Neural progenitor cell (in vitro differentiated cells): ENCODE results near the gene MYMX. TPM values are rescaled to one million over a fixed set of nuclear protein-coding genes. Genes with fewer than 3 reads are reported as not detected.

Source experiments
- DNase-seq: peaks from one replicate; pipeline ENCODE4 v3.0.0-alpha.2; 2016; ENCODE audit warnings: low spot score
- H2AFZ ChIP-seq: fragments of 200-600 bp; sonication (generic); replicated peaks from 2 replicates; pipeline ENCODE4 v1.6.1; 2016; ENCODE audit warnings: antibody characterized with exemption
- H3F3A ChIP-seq: fragments of 200-600 bp; sonication (generic); 2 replicates; pipeline ENCODE4 v1.6.1; 2016; ENCODE audit warnings: antibody characterized with exemption, low read depth
- H3K27ac ChIP-seq: fragments of 200-600 bp; sonication (generic); 2 replicates; pipeline ENCODE4 v1.5.1; 2016; ENCODE audit warnings: mild to moderate bottlenecking
- H3K27me3 ChIP-seq: fragments of 200-600 bp; sonication (generic); 2 replicates; pipeline ENCODE4 v1.6.1; 2016; ENCODE audit warnings: mild to moderate bottlenecking, moderate library complexity
- H3K36me3 ChIP-seq: fragments of 200-600 bp; sonication (generic); 2 replicates; pipeline ENCODE4 v1.5.1; 2016
- H3K4me1 ChIP-seq: fragments of 200-600 bp; sonication (generic); 2 replicates; pipeline ENCODE4 v1.6.1; 2016; ENCODE audit warnings: mixed run types
- H3K4me2 ChIP-seq: fragments of 200-600 bp; sonication (generic); 2 replicates; pipeline ENCODE4 v1.6.1; 2016
- H3K4me3 ChIP-seq: fragments of 200-600 bp; sonication (generic); 2 replicates; pipeline ENCODE4 v1.5.1; 2016
- H3K79me2 ChIP-seq: fragments of 200-600 bp; sonication (generic); 2 replicates; pipeline ENCODE4 v1.6.1; 2016; ENCODE audit warnings: low read depth
- H3K9ac ChIP-seq: fragments of 200-600 bp; sonication (generic); 2 replicates; pipeline ENCODE4 v1.6.1; 2016
- H3K9me3 ChIP-seq: fragments of 200-600 bp; sonication (generic); 2 replicates; pipeline ENCODE4 v1.5.1; 2016; ENCODE audit warnings: low read depth
- H4K20me1 ChIP-seq: fragments of 200-600 bp; sonication (generic); 2 replicates; pipeline ENCODE4 v1.6.1; 2016; ENCODE audit warnings: low read depth
- H3K27ac Mint-ChIP-seq: 3 replicates; pipeline ENCODE4 v1.8.0; 2021; ENCODE audit warnings: mixed read lengths
- H3K27me3 Mint-ChIP-seq: 2 replicates; pipeline ENCODE4 v1.8.0; 2022; ENCODE audit warnings: low read depth, mild to moderate bottlenecking, inconsistent platforms, moderate library complexity, mixed read lengths; ENCODE audit not compliant: insufficient read depth
- H3K36me3 Mint-ChIP-seq: 3 replicates; pipeline ENCODE4 v1.8.0; 2021; ENCODE audit warnings: mixed read lengths
- H3K4me1 Mint-ChIP-seq: 3 replicates; pipeline ENCODE4 v1.8.0; 2021; ENCODE audit warnings: mixed read lengths
- H3K4me3 Mint-ChIP-seq: 3 replicates; pipeline ENCODE4 v1.8.0; 2021; ENCODE audit warnings: mild to moderate bottlenecking, moderate library complexity, mixed read lengths
- H3K9me3 Mint-ChIP-seq: 3 replicates; pipeline ENCODE4 v1.8.0; 2020; ENCODE audit warnings: mixed read lengths
- CTCF ChIP-seq: fragments of 200-600 bp; sonication (generic); IDR thresholded peaks from 2 replicates; pipeline ENCODE4 v1.5.1; 2017; ENCODE audit warnings: antibody characterized with exemption, mild to moderate bottlenecking
- EZH2 ChIP-seq: fragments of 200-600 bp; sonication (generic); IDR thresholded peaks from 2 replicates; pipeline ENCODE4 v1.6.1; 2017; ENCODE audit warnings: antibody characterized with exemption, mild to moderate bottlenecking, moderate library complexity
- EZH2phosphoT487 ChIP-seq: fragments of 200-600 bp; sonication (generic); IDR thresholded peaks from 2 replicates; pipeline ENCODE4 v1.6.1; 2017; ENCODE audit warnings: antibody characterized with exemption
- total RNA-seq: library from RNA; depleted of rRNA; stranded (reverse); fragments of >200 nt; gene quantifications from 2 replicates; pipeline ENCODE4 v1.2.3, GENCODE V29; 2015; ENCODE audit warnings: low replicate concordance

MYMX gene
- total RNA-seq, 1 donor from 2014 or later = 0.54 TPM

- no peak overlapping the region for H3K27ac ChIP-seq
- H3K4me3 Mint-ChIP-seq = peak overlapping the region; percentile 73
Measured at GRCh38 chr6:44225579-44226325, 9.0 kb downstream of the MYMX start.

GRCh38 chr6:44226368-44227147 is 9.8 kb downstream of the MYMX start:
- DNase-seq = no peak
- Histone ChIP-seq H3K9ac (no peak overlapping the region), H3K4me2 (peak overlapping the region; percentile 61)

More at GRCh38 chr6:44225579-44226325, 9.0 kb downstream of the MYMX start:
- Mint-ChIP-seq H3K9me3 (no peaks in the 10 kb centered on the region), H3K36me3 (peaks cover 4% of the 10 kb centered on the region), H3K4me1 (peaks cover 51% of the 10 kb centered on the region), H3K27me3 (no peaks in the 10 kb centered on the region), H3K27ac (no peak overlapping the region)
- H3F3A ChIP-seq = peaks cover 35% of the 10 kb centered on the region
- H3K4me2 ChIP-seq = peak overlapping the region; percentile 61
- DNase-seq = no peak
- H3K9me3 ChIP-seq = no peaks in the 10 kb centered on the region
- no peak overlapping the region for H2AFZ ChIP-seq
- peaks cover 31% of the 10 kb centered on the region for H3K79me2 ChIP-seq
- TF ChIP-seq EZH2 (no peak), CTCF (no peak), EZH2phosphoT487 (no peak)
- no peaks in the 10 kb centered on the region for H3K36me3 ChIP-seq
- H3K4me1 ChIP-seq = peaks cover 49% of the 10 kb centered on the region
- H3K27me3 ChIP-seq = no peaks in the 10 kb centered on the region
- no peak overlapping the region for H3K4me3 ChIP-seq
- peaks cover 41% of the 10 kb centered on the region for H4K20me1 ChIP-seq
- H3K9ac ChIP-seq = no peak overlapping the region

GRCh38 chr6:44227148-44227793 is 10.5 kb downstream of the MYMX start:
- no peak for DNase-seq
- no peak overlapping the region for H2AFZ ChIP-seq
- H4K20me1 ChIP-seq = peaks cover 41% of the 10 kb centered on the region
- peaks cover 31% of the 10 kb centered on the region for H3K79me2 ChIP-seq
- peaks cover 7% of the 10 kb centered on the region for H3K36me3 Mint-ChIP-seq
- peak overlapping the region; percentile 34 for H3K27ac Mint-ChIP-seq
- no peak for TF ChIP-seq CTCF
- TF ChIP-seq EZH2phosphoT487 = no peak
- TF ChIP-seq EZH2 = no peak
- peak overlapping the region; percentile 61 for H3K4me2 ChIP-seq
- H3K4me3 Mint-ChIP-seq = no peak overlapping the region
- no peak overlapping the region for H3K4me3 ChIP-seq
- no peaks in the 10 kb centered on the region for H3K9me3 Mint-ChIP-seq
- no peak overlapping the region for H3K9ac ChIP-seq
- peaks cover 43% of the 10 kb centered on the region for H3K4me1 Mint-ChIP-seq
- H3K27me3 ChIP-seq = no peaks in the 10 kb centered on the region
- H3K4me1 ChIP-seq = peaks cover 42% of the 10 kb centered on the region
- no peaks in the 10 kb centered on the region for H3K9me3 ChIP-seq
- no peak overlapping the region for H3K27ac ChIP-seq
- H3K27me3 Mint-ChIP-seq = peaks cover 2% of the 10 kb centered on the region
- H3K36me3 ChIP-seq = no peaks in the 10 kb centered on the region
- H3F3A ChIP-seq = peaks cover 21% of the 10 kb centered on the region

More at GRCh38 chr6:44226368-44227147, 9.8 kb downstream of the MYMX start:
- no peaks in the 10 kb centered on the region for H3K27me3 ChIP-seq
- Mint-ChIP-seq H3K4me3 (peak overlapping the region; percentile 33), H3K4me1 (peaks cover 46% of the 10 kb centered on the region), H3K9me3 (no peaks in the 10 kb centered on the region), H3K27ac (no peak overlapping the region), H3K36me3 (peaks cover 7% of the 10 kb centered on the region), H3K27me3 (peaks cover 2% of the 10 kb centered on the region)
- H3K79me2 ChIP-seq = peaks cover 31% of the 10 kb centered on the region
- H4K20me1 ChIP-seq = peaks cover 41% of the 10 kb centered on the region
- no peak overlapping the region for H3K4me3 ChIP-seq
- peaks cover 27% of the 10 kb centered on the region for H3F3A ChIP-seq
- H3K36me3 ChIP-seq = no peaks in the 10 kb centered on the region
- H3K9me3 ChIP-seq = no peaks in the 10 kb centered on the region
- H2AFZ ChIP-seq = no peak overlapping the region
- H3K4me1 ChIP-seq = peaks cover 49% of the 10 kb centered on the region
- H3K27ac ChIP-seq = no peak overlapping the region
- TF ChIP-seq EZH2 = no peak
- TF ChIP-seq EZH2phosphoT487 = no peak
- TF ChIP-seq CTCF = no peak
